T-helper 2 cell (primary cell): Measurements from ENCODE around the gene TSEN34.
"Not testable (repeated sequence)": the region's sequence is repeated elsewhere in the genome, so short reads cannot be mapped to it uniquely, and the experiment has no call there.

Experiments
- DNase-seq, 5 experiments: peaks; one replicate each; pipeline versions ENCODE4 v3.0.0 to v3.0.0-alpha.2; 2012 to 2022

TSEN34 gene

DNA sequence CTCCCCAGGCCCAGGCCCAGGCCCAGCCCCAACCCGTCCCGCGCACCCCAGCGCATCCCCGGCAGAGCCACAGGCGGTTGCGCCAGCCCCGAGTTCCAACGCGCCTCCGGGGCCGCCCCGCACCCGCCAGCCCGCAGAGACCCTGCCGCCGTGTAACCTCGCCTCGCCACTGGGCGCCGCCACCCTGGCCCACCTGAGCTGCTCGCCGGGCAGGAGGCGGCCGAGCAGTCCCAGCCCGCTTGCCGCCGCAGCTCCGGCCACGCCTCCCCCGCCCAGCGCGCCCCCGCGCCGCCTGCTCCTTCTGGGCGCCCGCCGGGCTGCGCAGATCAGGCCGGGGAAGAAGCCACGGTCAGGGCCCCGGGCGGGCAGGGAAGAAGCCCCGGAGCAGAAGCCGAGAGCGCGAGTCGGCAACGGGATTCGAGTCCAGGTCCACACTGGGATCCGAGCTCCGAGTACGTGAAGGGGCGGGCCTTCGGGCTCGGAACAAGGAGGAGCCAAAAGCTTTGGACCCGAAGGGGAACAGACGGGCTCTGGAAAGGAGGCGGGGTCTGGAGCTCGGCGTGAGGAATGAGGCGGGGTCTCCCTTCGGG is 1.9 kb upstream of the TSEN34 start, which contains the start of gene MBOAT7:
TSS of gene MBOAT7 (minus strand) at position 436 of the 590 bp plus-strand sequence. CDS start 1,072 bp downstream, outside the sequence.
- no peak for DNase-seq

DNA sequence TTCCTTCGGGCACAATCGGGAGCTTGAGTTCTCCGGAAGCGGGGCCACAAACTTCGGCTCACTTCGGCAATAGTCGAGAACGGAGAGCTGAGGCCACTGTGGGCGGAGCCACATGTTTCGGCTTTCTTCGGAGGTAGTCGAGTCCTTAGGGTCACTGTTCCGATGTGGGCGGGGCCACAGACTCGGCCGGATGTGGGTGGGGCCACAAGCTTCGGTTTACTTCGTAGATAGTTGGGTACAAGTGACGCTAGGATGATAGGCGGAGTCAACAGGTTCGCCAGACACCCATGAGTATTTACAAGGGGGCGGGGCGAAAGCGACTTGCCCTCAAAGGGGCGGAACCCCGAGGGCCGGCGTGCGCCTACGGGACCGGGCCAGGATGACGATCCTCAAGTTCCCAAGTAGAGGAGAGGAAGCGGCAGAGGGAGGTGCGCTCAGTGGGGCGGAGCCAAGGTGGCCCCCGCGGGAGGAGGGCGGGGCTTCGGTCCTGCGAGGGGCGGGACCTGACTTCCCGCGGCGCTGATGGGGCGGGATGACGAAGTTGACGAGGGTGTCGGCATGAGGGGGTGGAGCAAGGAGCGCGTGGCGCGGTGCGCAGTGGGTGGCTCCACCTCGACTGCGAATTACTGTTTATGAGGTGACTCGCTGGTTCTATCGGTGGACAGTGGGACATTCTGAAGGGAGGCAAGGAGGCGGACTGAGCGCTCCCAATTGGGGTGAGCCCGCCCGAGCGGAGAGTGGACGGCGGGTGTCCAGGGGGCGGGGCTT is 1.2 kb upstream of the TSEN34 start:
- peak; percentile 98 to 100 (median 100) for DNase-seq

- peak; percentile 99 to 100 (median 100) for DNase-seq
Observed at GRCh38 chr19:54190503-54191010, 551 bp upstream of the TSEN34 start.

GRCh38 chr19:54191811-54192453 is 824 bp downstream of the TSEN34 start:
- no peak for DNase-seq

GRCh38 chr19:54193011-54193410 is 1.9 kb downstream of the TSEN34 start:
- DNase-seq, result no peak

DNA sequence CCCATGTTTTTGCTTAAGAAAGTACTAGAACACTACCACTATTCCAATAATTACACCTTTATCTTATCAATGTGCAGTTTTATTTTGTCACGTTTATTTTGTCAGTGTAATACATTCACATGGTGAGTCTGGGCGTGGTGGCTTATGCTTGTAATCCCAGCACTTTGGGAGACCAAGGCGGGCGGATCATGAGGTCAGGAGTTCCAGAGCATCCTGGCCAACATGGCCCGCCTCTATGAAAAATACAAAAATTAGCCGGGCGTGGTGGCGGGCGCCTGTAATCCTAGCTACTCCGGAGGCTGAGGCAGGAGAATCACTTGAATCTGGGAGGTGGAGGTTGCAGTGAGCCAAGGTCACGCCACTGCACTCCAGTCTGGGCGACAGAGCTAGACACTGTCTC is 3.4 kb downstream of the TSEN34 start:
- not testable (repeated sequence) for DNase-seq

GRCh38 chr19:54196536-54196935 is 5.4 kb downstream of the TSEN34 start:
- no peak for DNase-seq

GRCh38 chr19:54197121-54197520 is 6.0 kb downstream of the TSEN34 start:
- no peak for DNase-seq

DNA sequence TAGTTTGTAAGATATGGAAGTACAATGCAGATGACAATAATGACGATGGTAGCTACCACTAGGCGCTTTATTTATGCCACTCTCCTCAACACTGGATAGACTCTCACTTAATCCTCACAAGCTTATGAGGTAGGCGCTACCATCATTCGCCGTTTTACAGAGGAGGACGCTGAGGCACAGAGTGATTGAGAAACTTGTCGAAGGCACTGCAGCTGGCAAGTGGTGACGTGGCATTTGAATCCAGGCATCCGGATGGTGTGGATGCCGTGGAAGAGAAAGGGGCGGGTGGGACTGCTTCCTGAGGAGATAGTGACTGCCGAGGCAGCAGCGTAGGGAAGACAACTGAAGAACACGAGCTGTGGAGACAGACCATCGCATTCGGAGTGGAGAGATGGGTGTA is 8.3 kb downstream of the TSEN34 start:
- no peak for DNase-seq

- DNase-seq, result no peak
Observed at GRCh38 chr19:54201172-54201701, 10.1 kb downstream of the TSEN34 start.

DNA sequence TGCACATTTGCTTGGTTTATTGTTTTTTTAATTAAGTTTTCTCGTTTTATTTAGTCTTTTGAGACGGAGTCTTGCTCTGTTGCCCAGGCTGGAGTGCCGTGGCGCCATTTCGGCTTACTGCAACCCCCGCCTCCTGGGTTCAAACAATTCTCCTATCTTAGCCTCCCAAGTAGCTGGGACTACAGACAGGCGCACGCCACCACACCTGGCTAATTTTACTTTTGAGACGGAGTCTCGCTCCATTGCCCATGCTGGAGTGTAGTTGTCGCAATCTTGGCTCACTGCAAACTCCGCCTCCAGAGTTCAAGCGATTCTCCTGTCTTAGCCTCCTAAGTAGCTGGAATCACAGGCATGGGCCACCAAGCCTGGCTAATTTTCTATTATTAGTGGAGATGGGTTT is 10.9 kb downstream of the TSEN34 start:
- DNase-seq, result no peak

DNA sequence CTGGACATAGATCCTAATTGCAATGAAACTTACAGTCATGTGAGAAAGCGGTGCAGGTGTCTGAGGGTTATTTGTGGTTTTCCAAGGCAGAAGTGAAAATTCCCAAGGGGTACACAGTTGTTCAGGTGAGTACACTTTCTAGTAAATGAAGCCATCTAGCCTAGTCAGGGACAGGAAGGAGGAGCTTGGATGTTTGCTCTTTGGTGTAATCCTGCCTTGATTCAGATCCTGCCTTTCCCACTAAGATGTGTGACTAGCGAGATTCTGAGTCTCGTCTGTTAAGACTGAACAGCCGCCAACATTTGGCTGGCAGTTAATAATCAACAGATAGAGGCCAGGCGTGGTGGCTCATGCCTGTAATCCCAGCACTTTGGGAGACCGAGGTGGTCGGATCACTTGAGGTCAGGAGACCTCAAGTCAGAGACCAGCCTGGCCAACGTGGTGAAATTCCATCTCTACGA is 12.1 kb downstream of the TSEN34 start:
- no peak for DNase-seq

GRCh38 chr19:54204767-54205468 is 13.8 kb downstream of the TSEN34 start:
- no peak for DNase-seq

DNA sequence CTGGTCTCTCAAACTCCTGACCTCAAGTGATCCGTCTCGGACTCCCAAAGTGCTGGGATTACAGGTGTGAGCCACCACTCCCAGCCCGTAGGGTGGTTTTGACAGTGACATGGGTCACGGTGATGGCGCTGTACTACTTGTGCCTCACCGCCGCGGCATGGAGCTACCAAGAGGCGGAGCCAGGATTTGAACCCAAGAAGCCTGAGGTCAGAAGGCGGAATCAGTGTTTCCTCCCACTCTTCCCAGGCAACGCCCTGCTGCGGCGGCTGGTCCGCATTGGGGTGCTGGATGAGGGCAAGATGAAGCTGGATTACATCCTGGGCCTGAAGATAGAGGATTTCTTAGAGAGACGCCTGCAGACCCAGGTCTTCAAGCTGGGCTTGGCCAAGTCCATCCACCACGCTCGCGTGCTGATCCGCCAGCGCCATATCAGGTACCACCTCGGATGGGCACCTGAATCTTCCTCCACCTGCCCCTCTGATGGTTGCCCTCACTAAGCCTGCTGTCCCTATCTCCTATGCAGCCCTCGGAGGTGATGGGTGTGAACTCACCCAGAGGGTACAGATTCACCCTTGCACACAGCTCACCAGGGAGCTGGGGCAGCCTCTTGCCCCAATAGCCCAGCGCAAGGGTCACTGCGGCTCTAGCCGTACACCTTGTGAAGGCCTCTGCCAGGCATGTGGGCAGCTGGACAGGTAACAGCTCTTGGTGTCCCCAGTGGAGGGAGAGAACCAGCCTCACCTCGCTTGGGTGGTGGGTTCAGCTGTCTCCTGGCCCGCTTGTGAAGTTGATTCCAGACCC is 15.1 kb downstream of the TSEN34 start:
- no peak for DNase-seq

GRCh38 chr19:54206831-54207177 is 15.7 kb downstream of the TSEN34 start:
- DNase-seq, result no peak

GRCh38 chr19:54207193-54207592 is 16.1 kb downstream of the TSEN34 start:
- not testable (repeated sequence) for DNase-seq

GRCh38 chr19:54207676-54207982 is 16.5 kb downstream of the TSEN34 start:
- DNase-seq, result no peak

- peak in 2 of 5 experiments; percentile 28 to 72 for DNase-seq
Observed at GRCh38 chr19:54207983-54208783, 17.1 kb downstream of the TSEN34 start.

- no peak for DNase-seq
Observed at GRCh38 chr19:54208784-54209057, 17.6 kb downstream of the TSEN34 start.

DNA sequence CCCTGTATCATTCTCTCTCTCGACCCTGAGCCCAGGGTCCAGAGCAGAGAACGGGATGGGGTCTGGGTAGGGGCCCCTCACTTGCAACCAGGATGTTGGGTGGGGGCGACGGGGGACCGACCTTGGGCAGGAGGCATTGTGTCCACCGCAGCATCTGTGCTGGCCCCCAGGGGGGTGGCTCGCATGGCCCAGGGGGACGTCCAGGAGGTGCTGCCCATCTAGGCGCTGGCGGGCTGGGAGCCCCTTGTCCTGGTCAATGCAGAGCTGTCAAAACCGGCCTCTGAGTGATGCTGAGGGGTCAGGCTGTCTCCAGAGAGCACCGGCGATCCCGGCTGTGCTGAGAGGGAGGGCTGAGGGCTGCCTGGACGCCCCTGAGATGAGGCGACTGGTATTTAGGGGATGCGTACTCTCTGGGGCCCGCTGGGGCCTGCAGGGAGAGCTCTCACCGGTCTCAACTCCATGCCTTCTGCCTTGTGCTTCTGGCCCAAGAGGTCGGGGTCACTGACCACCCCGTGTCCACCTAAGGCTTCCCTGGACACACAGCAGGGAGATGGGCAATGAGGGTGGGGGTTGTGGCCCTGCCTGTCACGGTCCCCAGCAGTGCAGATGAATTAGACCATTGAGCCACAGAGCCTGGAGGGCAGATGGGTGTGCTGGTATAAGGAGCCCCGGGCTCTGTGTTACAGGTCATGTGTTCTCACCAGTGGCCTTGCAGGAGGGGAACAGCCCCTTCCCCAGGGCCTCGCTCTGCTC is 18.1 kb downstream of the TSEN34 start:
- DNase-seq, result no peak
